OCI-LY3 (cell line): Measurements from ENCODE around the gene KRT3.

Experiments
- H2AFZ ChIP-seq: fragments of 200-600, 300-600 bp; shearing (Covaris generic); 2 replicates; pipeline ENCODE4 v1.6.0; 2014; ENCODE audit warnings: antibody characterized with exemption, low read depth, low read length
- H3K27ac ChIP-seq: fragments of 200-600, 300-600 bp; sonication (generic); 2 replicates; pipeline ENCODE4 v1.5.1; 2014; ENCODE audit warnings: mild to moderate bottlenecking, low read length, moderate library complexity, mixed read lengths
- H3K27me3 ChIP-seq: fragments of 200-600, 300-600 bp; sonication (generic); 2 replicates; pipeline ENCODE4 v1.6.1; 2014; ENCODE audit warnings: low read depth, low read length, mixed read lengths
- H3K36me3 ChIP-seq: fragments of 200-600, 300-600 bp; sonication (generic); replicated peaks from 2 replicates; pipeline ENCODE3; 2014; ENCODE audit warnings: low read depth, low read length, mixed read lengths
- H3K4me1 ChIP-seq: fragments of 300-600, 200-600 bp; sonication (generic); 2 replicates; pipeline ENCODE4 v1.6.1; 2014; ENCODE audit warnings: low read length, mixed read lengths
- H3K4me2 ChIP-seq: fragments of 200-600, 300-600 bp; sonication (generic); 2 replicates; pipeline ENCODE4 v1.6.1; 2014; ENCODE audit warnings: low read length, mixed read lengths
- H3K4me3 ChIP-seq: fragments of 300-600, 200-600 bp; sonication (generic); 2 replicates; pipeline ENCODE4 v1.5.1; 2014; ENCODE audit warnings: antibody characterized with exemption, mild to moderate bottlenecking, low read length, moderate library complexity
- H3K79me2 ChIP-seq: fragments of 300-600, 200-600 bp; shearing (Covaris generic); 2 replicates; pipeline ENCODE4 v1.6.1; 2014; ENCODE audit warnings: mild to moderate bottlenecking, low read length, mixed read lengths
- H3K9ac ChIP-seq: fragments of 300-600, 200-600 bp; shearing (Covaris generic); 2 replicates; pipeline ENCODE4 v1.6.0; 2014; ENCODE audit warnings: mild to moderate bottlenecking, low read length, moderate library complexity
- H3K9me3 ChIP-seq: fragments of 200-600, 300-600 bp; shearing (Covaris generic); 2 replicates; pipeline ENCODE4 v1.6.1; 2014; ENCODE audit warnings: low read length, mixed read lengths; ENCODE audit not compliant: insufficient read depth
- H4K20me1 ChIP-seq: fragments of 200-600, 300-600 bp; sonication (generic); 2 replicates; pipeline ENCODE4 v1.6.1; 2016; ENCODE audit warnings: low read length, mixed read lengths; ENCODE audit not compliant: insufficient read depth
- CTCF ChIP-seq: fragments of 200-600, 300-600 bp; sonication (generic); IDR thresholded peaks from 2 replicates; pipeline ENCODE4 v1.5.1; 2014; ENCODE audit warnings: antibody characterized with exemption, low read length, low read depth
- EZH2phosphoT487 ChIP-seq: fragments of 200-600 bp; shearing (Covaris generic); IDR thresholded peaks from 2 replicates; pipeline ENCODE4 v1.6.1; 2018; ENCODE audit warnings: antibody characterized with exemption, mixed run types, low read depth

KRT3 gene

GRCh38 chr12:52801773-52802172 lies 5.9 kb upstream of the KRT3 start:
- Histone ChIP-seq H3K4me3 (no peak overlapping the region), H2AFZ (no peak overlapping the region), H4K20me1 (no peaks in the 10 kb centered on the region), H3K79me2 (no peaks in the 10 kb centered on the region), H3K9ac (no peak overlapping the region), H3K4me1 (no peaks in the 10 kb centered on the region), H3K27me3 (peaks cover 11% of the 10 kb centered on the region; the same call in 1 of the 2 replicates), H3K9me3 (no peaks in the 10 kb centered on the region), H3K4me2 (no peak overlapping the region), H3K27ac (no peak overlapping the region), H3K36me3 (no peaks in the 10 kb centered on the region)
- TF ChIP-seq EZH2phosphoT487 (no peak), CTCF (no peak)

- Histone ChIP-seq H4K20me1 (no peaks in the 10 kb centered on the region), H3K4me1 (no peaks in the 10 kb centered on the region), H3K36me3 (no peaks in the 10 kb centered on the region), H3K27ac (no peak overlapping the region), H3K4me3 (no peak overlapping the region), H3K4me2 (no peak overlapping the region), H3K79me2 (no peaks in the 10 kb centered on the region), H2AFZ (no peak overlapping the region), H3K27me3 (peaks cover 14% of the 10 kb centered on the region; the same call in 1 of the 2 replicates), H3K9ac (no peak overlapping the region), H3K9me3 (no peaks in the 10 kb centered on the region)
- TF ChIP-seq CTCF, result no peak
- TF ChIP-seq EZH2phosphoT487, result no peak
These were observed 4.5 kb upstream of the KRT3 start for GRCh38 chr12:52800259-52800917.

GRCh38 chr12:52799505-52800211 lies 3.7 kb upstream of the KRT3 start:
- Histone ChIP-seq H3K9ac (no peak overlapping the region), H3K4me3 (no peak overlapping the region), H2AFZ (no peak overlapping the region), H3K27ac (no peak overlapping the region), H3K36me3 (no peaks in the 10 kb centered on the region), H3K9me3 (no peaks in the 10 kb centered on the region), H3K4me2 (no peak overlapping the region), H3K79me2 (no peaks in the 10 kb centered on the region), H3K27me3 (peaks cover 14% of the 10 kb centered on the region; the same call in 1 of the 2 replicates), H4K20me1 (no peaks in the 10 kb centered on the region), H3K4me1 (no peaks in the 10 kb centered on the region)
- no peak for TF ChIP-seq CTCF
- TF ChIP-seq EZH2phosphoT487, result no peak

GRCh38 chr12:52798671-52799504 lies 3.0 kb upstream of the KRT3 start:
- Histone ChIP-seq H3K79me2 (no peaks in the 10 kb centered on the region), H2AFZ (no peak overlapping the region), H3K27me3 (peaks cover 9% of the 10 kb centered on the region; the same call in 1 of the 2 replicates), H3K27ac (no peak overlapping the region), H3K9ac (no peak overlapping the region), H3K36me3 (no peaks in the 10 kb centered on the region), H3K4me3 (no peak overlapping the region), H3K9me3 (no peaks in the 10 kb centered on the region), H4K20me1 (no peaks in the 10 kb centered on the region), H3K4me2 (no peak overlapping the region), H3K4me1 (no peaks in the 10 kb centered on the region)
- TF ChIP-seq EZH2phosphoT487, result no peak
- no peak for TF ChIP-seq CTCF
